Measurements from ENCODE around the gene TM9SF4. TPM values are rescaled to one million over a fixed set of nuclear protein-coding genes. Genes with fewer than 3 reads are reported as not detected.
"Not testable (repeated sequence)": the region's sequence is repeated elsewhere in the genome, so short reads cannot be mapped to it uniquely, and the experiment has no call there.

Gene TM9SF4
- total RNA-seq, 1 experiment from 2014 or later, result 7.4 TPM

GRCh38 chr20:32116079-32116521 lies 6.6 kb downstream of the TM9SF4 start:
- H3K4me3 ChIP-seq, result no peak overlapping the region
- no peak for DNase-seq
- peaks cover 21% of the 10 kb centered on the region for H3K36me3 ChIP-seq
- H3K27me3 ChIP-seq, result no peaks in the 10 kb centered on the region
- no peaks in the 10 kb centered on the region for H3K9me3 ChIP-seq

DNA sequence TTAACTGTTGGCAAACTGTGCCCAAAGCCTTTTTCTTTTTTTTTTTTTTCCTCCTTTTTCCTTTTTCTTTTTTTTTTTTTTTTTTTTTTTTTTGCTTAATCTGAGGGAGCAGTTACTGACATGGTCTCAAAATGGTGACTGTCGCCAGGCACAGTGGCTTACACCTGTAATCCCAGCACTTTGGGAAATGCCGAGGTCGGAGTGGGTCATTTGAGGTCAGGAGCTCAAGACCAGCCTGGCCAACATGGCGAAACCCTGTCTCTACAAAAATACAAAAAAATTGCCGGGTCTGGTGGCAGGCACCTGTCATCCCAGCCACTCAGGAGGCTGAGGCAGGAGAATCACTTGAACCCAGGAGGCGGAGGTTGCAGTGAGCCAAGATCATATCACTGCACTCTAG lies 7.3 kb downstream of the TM9SF4 start:
- not testable (repeated sequence) for H3K4me3 ChIP-seq, DNase-seq, H3K27me3 ChIP-seq, H3K9me3 ChIP-seq
- H3K36me3 ChIP-seq, result peaks cover 19% of the 10 kb centered on the region

GRCh38 chr20:32118427-32118826 lies 8.9 kb downstream of the TM9SF4 start:
- not testable (repeated sequence) for H3K27me3 ChIP-seq, DNase-seq, H3K4me3 ChIP-seq, H3K9me3 ChIP-seq
- H3K36me3 ChIP-seq, result peaks cover 16% of the 10 kb centered on the region

DNA sequence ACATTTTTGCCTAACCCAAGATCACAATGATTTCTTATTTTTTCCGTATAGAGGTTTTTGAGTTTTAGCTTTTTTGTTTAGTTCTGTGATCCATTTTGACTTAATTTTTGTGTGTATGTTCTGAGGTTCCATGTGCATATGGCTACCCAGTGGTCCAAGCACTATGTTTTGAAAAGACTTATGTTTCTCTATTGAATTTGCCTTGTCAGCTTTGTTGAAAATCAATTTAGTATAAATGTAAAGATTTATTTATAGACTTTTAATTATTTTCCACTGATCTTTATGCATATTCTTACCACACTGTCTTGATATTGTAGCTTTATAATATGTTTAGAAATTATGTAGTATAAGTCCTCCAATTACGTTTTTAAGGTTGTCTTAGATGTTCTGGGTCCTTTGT lies 10.2 kb downstream of the TM9SF4 start:
- Histone ChIP-seq H3K36me3 (peaks cover 19% of the 10 kb centered on the region), H3K9me3 (no peaks in the 10 kb centered on the region), H3K27me3 (no peaks in the 10 kb centered on the region), H3K4me3 (no peak overlapping the region)
- no peak for DNase-seq

DNA sequence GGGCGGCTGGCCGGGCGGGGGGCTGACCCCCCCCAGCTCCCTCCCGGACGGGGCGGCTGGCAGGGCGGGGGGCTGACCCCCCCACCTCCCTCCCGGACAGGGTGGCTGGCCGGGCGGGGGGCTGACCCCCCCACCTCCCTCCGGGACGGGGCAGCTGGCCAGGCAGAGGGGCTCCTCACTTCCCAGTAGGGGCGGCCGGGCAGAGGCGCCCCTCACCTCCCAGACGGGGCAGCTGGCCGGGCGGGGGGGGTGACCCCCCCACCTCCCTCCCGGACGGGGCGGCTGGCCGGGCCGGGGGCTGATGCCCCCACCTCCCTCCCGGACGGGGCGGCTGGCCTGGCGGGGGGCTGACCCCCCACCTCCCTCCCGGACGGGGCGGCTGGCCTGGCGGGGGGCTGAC lies 12.4 kb downstream of the TM9SF4 start:
- peaks cover 15% of the 10 kb centered on the region for H3K36me3 ChIP-seq
- H3K4me3 ChIP-seq, H3K27me3 ChIP-seq, DNase-seq, H3K9me3 ChIP-seq: not testable (repeated sequence)

DNA sequence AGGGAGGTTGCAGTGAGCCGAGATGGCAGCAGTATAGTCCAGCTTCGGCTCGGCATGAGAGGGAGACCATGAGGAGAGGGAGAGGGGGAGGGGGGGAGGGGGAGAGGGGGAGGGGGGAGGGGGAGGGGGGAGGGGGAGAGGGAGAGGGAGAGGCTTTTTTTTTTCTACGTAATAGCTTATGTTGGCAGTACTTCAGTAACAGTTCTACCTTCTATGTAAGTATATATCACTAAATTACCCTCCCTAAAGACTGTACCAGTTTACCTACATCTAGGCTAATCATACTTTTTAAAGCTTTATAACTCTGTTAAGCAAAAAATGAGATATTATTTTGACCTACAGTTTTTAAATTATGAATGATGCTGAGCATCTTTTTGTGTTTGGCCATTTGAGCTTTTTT lies 13.6 kb downstream of the TM9SF4 start:
- DNase-seq, result no peak
- H3K27me3 ChIP-seq, result no peaks in the 10 kb centered on the region
- peaks cover 14% of the 10 kb centered on the region for H3K36me3 ChIP-seq
- H3K4me3 ChIP-seq, result no peak overlapping the region
- H3K9me3 ChIP-seq, result no peaks in the 10 kb centered on the region

- no peak for DNase-seq
- no peaks in the 10 kb centered on the region for H3K27me3 ChIP-seq
- no peaks in the 10 kb centered on the region for H3K9me3 ChIP-seq
- H3K36me3 ChIP-seq, result peaks cover 9% of the 10 kb centered on the region
- no peak overlapping the region for H3K4me3 ChIP-seq
Measured at GRCh38 chr20:32124916-32125454, 15.5 kb downstream of the TM9SF4 start.

GRCh38 chr20:32125506-32125905 lies 16.0 kb downstream of the TM9SF4 start:
- Histone ChIP-seq H3K9me3 (no peaks in the 10 kb centered on the region), H3K36me3 (peaks cover 11% of the 10 kb centered on the region), H3K27me3 (no peaks in the 10 kb centered on the region), H3K4me3 (no peak overlapping the region)
- DNase-seq, result no peak

DNA sequence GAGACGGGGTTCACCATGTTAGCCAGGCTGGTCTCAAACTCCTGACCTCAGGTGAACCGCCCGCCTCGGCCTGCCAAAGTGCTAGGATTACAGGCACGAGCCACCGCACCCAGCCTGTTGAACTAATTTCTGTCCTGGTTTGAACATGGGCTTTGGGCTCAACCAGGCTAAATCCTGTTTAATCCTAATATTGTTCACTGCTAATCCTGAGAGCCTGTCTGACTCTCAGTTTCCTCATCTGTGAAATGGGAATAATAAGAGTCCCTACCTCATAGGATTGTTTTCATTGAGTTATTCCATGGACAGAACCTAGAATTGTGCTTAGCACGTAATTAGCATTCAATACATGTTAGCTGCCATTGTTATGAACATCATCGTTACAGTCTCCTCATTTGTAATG lies 17.4 kb downstream of the TM9SF4 start:
- Histone ChIP-seq H3K27me3 (no peaks in the 10 kb centered on the region), H3K4me3 (no peak overlapping the region), H3K36me3 (peaks cover 11% of the 10 kb centered on the region), H3K9me3 (no peaks in the 10 kb centered on the region)
- no peak for DNase-seq

GRCh38 chr20:32127347-32127746 lies 17.8 kb downstream of the TM9SF4 start:
- DNase-seq, result no peak
- Histone ChIP-seq H3K27me3 (no peaks in the 10 kb centered on the region), H3K4me3 (no peak overlapping the region), H3K36me3 (peaks cover 11% of the 10 kb centered on the region), H3K9me3 (no peaks in the 10 kb centered on the region)

- Histone ChIP-seq H3K9me3 (no peaks in the 10 kb centered on the region), H3K4me3 (no peak overlapping the region), H3K27me3 (no peaks in the 10 kb centered on the region), H3K36me3 (peaks cover 13% of the 10 kb centered on the region)
- DNase-seq, result no peak
Measured at GRCh38 chr20:32128167-32128566, 18.7 kb downstream of the TM9SF4 start.

GRCh38 chr20:32129863-32130262 lies 20.3 kb downstream of the TM9SF4 start:
- no peaks in the 10 kb centered on the region for H3K9me3 ChIP-seq
- peaks cover 13% of the 10 kb centered on the region for H3K36me3 ChIP-seq
- no peak for DNase-seq
- H3K27me3 ChIP-seq, result no peaks in the 10 kb centered on the region
- H3K4me3 ChIP-seq, result no peak overlapping the region

GRCh38 chr20:32130352-32130751 lies 20.8 kb downstream of the TM9SF4 start:
- Histone ChIP-seq H3K4me3 (no peak overlapping the region), H3K36me3 (peaks cover 12% of the 10 kb centered on the region), H3K9me3 (no peaks in the 10 kb centered on the region), H3K27me3 (no peaks in the 10 kb centered on the region)
- DNase-seq, result no peak

- Histone ChIP-seq H3K4me3 (no peak overlapping the region), H3K9me3 (no peaks in the 10 kb centered on the region), H3K36me3 (peaks cover 14% of the 10 kb centered on the region), H3K27me3 (no peaks in the 10 kb centered on the region)
- no peak for DNase-seq
Measured at GRCh38 chr20:32130965-32131364, 21.5 kb downstream of the TM9SF4 start.

DNA sequence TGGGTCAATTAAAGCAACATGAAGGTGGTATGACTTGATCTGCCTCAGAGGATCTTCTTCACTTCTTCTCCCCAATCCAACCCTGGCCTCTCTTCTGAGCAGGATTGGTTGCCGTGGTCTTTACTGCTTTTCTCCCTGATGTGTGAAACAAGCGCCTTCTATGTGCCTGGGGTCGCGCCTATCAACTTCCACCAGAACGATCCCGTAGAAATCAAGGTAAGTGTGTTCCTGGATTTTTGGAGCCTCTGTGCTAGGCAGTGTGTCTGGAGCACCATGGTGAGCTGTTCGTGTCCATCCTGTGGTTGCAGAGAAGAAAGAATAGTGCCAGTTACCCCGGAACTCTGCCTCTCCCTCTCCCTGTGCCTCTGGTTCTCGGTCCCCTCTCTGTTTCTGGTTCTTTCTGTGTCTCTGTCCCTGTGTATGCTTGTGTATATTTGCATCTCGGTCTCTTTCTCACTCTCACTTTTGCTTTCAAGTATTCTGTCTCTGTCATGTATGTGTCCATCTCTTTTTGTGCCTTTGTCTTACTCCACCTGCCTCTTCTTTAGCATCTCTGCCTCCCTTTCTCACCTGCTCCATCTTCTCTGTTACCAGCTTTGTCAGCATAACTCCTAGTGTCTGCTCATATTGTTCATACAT lies 23.5 kb downstream of the TM9SF4 start:
- H3K27me3 ChIP-seq, result no peaks in the 10 kb centered on the region
- no peak overlapping the region for H3K4me3 ChIP-seq
- no peaks in the 10 kb centered on the region for H3K9me3 ChIP-seq
- no peak for DNase-seq
- peaks cover 33% of the 10 kb centered on the region for H3K36me3 ChIP-seq

GRCh38 chr20:32134026-32134425 lies 24.5 kb downstream of the TM9SF4 start:
- Histone ChIP-seq H3K27me3 (no peaks in the 10 kb centered on the region), H3K4me3 (no peak overlapping the region), H3K36me3 (peaks cover 36% of the 10 kb centered on the region), H3K9me3 (no peaks in the 10 kb centered on the region)
- DNase-seq, result no peak

- peaks cover 47% of the 10 kb centered on the region for H3K36me3 ChIP-seq
- H3K4me3 ChIP-seq, result no peak overlapping the region
- no peak for DNase-seq
- H3K9me3 ChIP-seq, result no peaks in the 10 kb centered on the region
- H3K27me3 ChIP-seq, result no peaks in the 10 kb centered on the region
Measured at GRCh38 chr20:32135983-32136515, 26.5 kb downstream of the TM9SF4 start.

- H3K9me3 ChIP-seq, result no peaks in the 10 kb centered on the region
- H3K4me3 ChIP-seq, result no peak overlapping the region
- peaks cover 56% of the 10 kb centered on the region for H3K36me3 ChIP-seq
Measured at GRCh38 chr20:32138921-32139320, 29.4 kb downstream of the TM9SF4 start.

More at GRCh38 chr20:32138921-32139320, 29.4 kb downstream of the TM9SF4 start:
- DNase-seq, result no peak
- no peaks in the 10 kb centered on the region for H3K27me3 ChIP-seq
